ENCODE results near the gene TRRAP. TPM values are rescaled to one million over a fixed set of nuclear protein-coding genes. Genes with fewer than 3 reads are reported as not detected.

TRRAP gene
- total and polyA plus RNA-seq, 2 of the 8 experiments (the other 6 are each of a cell fraction or from before 2014, with no cell fraction given): 21.7 to 48.6 TPM

- ChIA-PET CTCF (ENCODE audit: partially characterized antibody) (interaction anchor here (0.6 to 6.2 kb wide), 36 partner anchors 10 to 636 kb away, joined by 3 to 87 read pairs (median 4); partner anchors contain the start of gene KPNA7), POLR2A (ENCODE audit: partially characterized antibody) (interaction anchor here (0.6 to 1.6 kb wide), 3 partner anchors 9 to 15 kb away, joined by 3 to 4 read pairs (median 3); no protein-coding TSS in a partner anchor)
- Histone ChIP-seq H3K9ac (replicated peaks in 1 of 4; ENCODE audit: extremely low read depth in 1 of 4, low read depth in 3 of 4, low read length in 3 of 4) (no peak overlapping the region), H4K20me1 (replicated peaks in 1 of 2; ENCODE audit: control insufficient read depth in 1 of 2, insufficient read depth in 2 of 2, low read length in 2 of 2) (peaks cover 5 to 8% of the 10 kb centered on the region in 2 experiments), H3K23me2 (ENCODE audit: low read depth, low read length) (no peaks in the 10 kb centered on the region), H4K5ac (ENCODE audit: insufficient read length, low read depth, low read length) (no peak overlapping the region), H3K36me3 (ENCODE audit: control insufficient read depth in 2 of 4, insufficient read depth in 4 of 4, low read length in 3 of 4) (peaks cover 19 to 59% (median 49%) of the 10 kb centered on the region in 4 experiments), H2BK15ac (ENCODE audit: low read length) (no peak overlapping the region), H3K56ac (replicated peaks; ENCODE audit: insufficient read length, low read depth, low read length) (no peak overlapping the region), H2BK12ac (ENCODE audit: low read depth, low read length) (no peak overlapping the region), H3K4me1 (replicated peaks in 1 of 4; ENCODE audit: control insufficient read depth in 3 of 4, insufficient read depth in 4 of 4, low read length in 3 of 4) (no peaks in the 10 kb centered on the region), H2AK5ac (ENCODE audit: low read depth, low read length) (no peak overlapping the region), H3K27ac (ENCODE audit: low read depth, low read length) (0 out of 2 replicates have a peak overlapping the region, but pooled peaks have one; percentile 5), H3K27me3 (replicated peaks in 1 of 4; ENCODE audit: control insufficient read depth in 3 of 4, extremely low read depth in 1 of 4, insufficient read depth in 3 of 4, low read length in 3 of 4) (no peaks in the 10 kb centered on the region), H2BK5ac (ENCODE audit: low read depth, low read length) (no peak overlapping the region), H3K9me3 (ENCODE audit: insufficient read depth in 2 of 2, low read depth in 1 of 2, low read length in 1 of 2) (no peaks in the 10 kb centered on the region), H3K4me3 (ENCODE audit: extremely low read depth in 1 of 4, insufficient read depth in 2 of 4, low read depth in 3 of 4, low read length in 4 of 4) (no peak overlapping the region), H3K23ac (ENCODE audit: insufficient read length) (no peak overlapping the region), H3K18ac (ENCODE audit: extremely low read depth, low read length) (no peak overlapping the region), H3K79me1 (ENCODE audit: low read depth, low read length) (no peaks in the 10 kb centered on the region), H3K14ac (ENCODE audit: insufficient read length) (no peak overlapping the region), H3K4me2 (ENCODE audit: insufficient read depth in 1 of 2, low read depth in 2 of 2, low read length in 2 of 2) (no peak overlapping the region), H4K8ac (ENCODE audit: extremely low read depth, insufficient read depth, low read length) (0 out of 2 replicates have a peak overlapping the region, but pooled peaks have one; percentile 28), H3K79me2 (ENCODE audit: control insufficient read depth in 1 of 2, insufficient read depth in 2 of 2, low read length in 2 of 2) (no peaks in the 10 kb centered on the region), H2BK20ac (ENCODE audit: low read length) (no peak overlapping the region), H2AFZ (ENCODE audit: low read length) (no peak overlapping the region), H2BK120ac (replicated peaks; ENCODE audit: low read depth, low read length) (no peak overlapping the region), H3K4ac (replicated peaks; ENCODE audit: insufficient read length, low read depth, low read length) (no peak overlapping the region), H4K91ac (replicated peaks; ENCODE audit: insufficient read length, low read length) (no peak overlapping the region)
- WGBS, 2 experiments (ENCODE audit: extremely low coverage in 1 of 2, insufficient coverage in 1 of 2, insufficient read length in 1 of 2, insufficient replicate concordance in 2 of 2, low coverage in 1 of 2, low lambda C conversion rate in 2 of 2, missing lambda C conversion rate in 1 of 2): 95% methylated on average over 16 of the region's 16 CpGs; no CpG with 5 or more reads in 1 of the 2 experiments
- DNase-seq (ENCODE audit: low read depth in 1 of 2, low spot score in 2 of 2) (peak in 1 of 2 experiments; percentile 41), FAIRE-seq (no peak)
- TF ChIP-seq ASH2L (IDR thresholded peaks at IDR 0.05; ENCODE audit: low read length) (no peak), KDM1A (IDR thresholded peaks at IDR 0.05; ENCODE audit: borderline replicate concordance, low read length) (no peak), CHD1 (IDR thresholded peaks at IDR 0.05; ENCODE audit: low read depth, low read length) (no peak), CREB1 (IDR thresholded peaks at IDR 0.05) (no peak), CBX8 (IDR thresholded peaks at IDR 0.05; ENCODE audit: borderline replicate concordance, low read depth, low read length) (no peak), CBX5 (IDR thresholded peaks at IDR 0.05; ENCODE audit: low read depth, low read length) (no peak), RXRA (IDR thresholded peaks at IDR 0.05; ENCODE audit: insufficient read depth, low read depth, low read length) (no peak), USF2 (IDR thresholded peaks at IDR 0.05; ENCODE audit: low read length) (no peak), RNF2 (IDR thresholded peaks at IDR 0.05; ENCODE audit: borderline replicate concordance, low read depth, low read length, missing control alignments, poor library complexity, severe bottlenecking) (no peak)
Observed at GRCh38 chr7:99037327-99037940, 159.1 kb downstream of the TRRAP start.

Data from H1 (cell line).